Endothelial cell of umbilical vein (primary cell): ENCODE results near the gene SNRPD2.

Experiments used
- POLR2AphosphoS5 ChIP-seq: IDR thresholded peaks from 2 replicates; pipeline ENCODE4 v1.6.1; 2012; ENCODE audit warnings: low read depth, mild to moderate bottlenecking, control low read depth, low read length, moderate library complexity; ENCODE audit not compliant: insufficient read depth
- TF ChIP-seq, protein P1 (sequence below), 2 donors: IDR thresholded peaks; 1 replicate in 1 of 2; 2 replicates in 1 of 2; pipeline ENCODE4 v1.5.1; 2011; ENCODE audit warnings: low read length in 2 of 2, mild to moderate bottlenecking in 2 of 2, moderate library complexity in 2 of 2, control low read depth in 1 of 2, inconsistent platforms in 1 of 2, low read depth in 1 of 2; ENCODE audit not compliant: insufficient read depth in 1 of 2; ENCODE audit errors: extremely low read depth in 1 of 2

DNA sequence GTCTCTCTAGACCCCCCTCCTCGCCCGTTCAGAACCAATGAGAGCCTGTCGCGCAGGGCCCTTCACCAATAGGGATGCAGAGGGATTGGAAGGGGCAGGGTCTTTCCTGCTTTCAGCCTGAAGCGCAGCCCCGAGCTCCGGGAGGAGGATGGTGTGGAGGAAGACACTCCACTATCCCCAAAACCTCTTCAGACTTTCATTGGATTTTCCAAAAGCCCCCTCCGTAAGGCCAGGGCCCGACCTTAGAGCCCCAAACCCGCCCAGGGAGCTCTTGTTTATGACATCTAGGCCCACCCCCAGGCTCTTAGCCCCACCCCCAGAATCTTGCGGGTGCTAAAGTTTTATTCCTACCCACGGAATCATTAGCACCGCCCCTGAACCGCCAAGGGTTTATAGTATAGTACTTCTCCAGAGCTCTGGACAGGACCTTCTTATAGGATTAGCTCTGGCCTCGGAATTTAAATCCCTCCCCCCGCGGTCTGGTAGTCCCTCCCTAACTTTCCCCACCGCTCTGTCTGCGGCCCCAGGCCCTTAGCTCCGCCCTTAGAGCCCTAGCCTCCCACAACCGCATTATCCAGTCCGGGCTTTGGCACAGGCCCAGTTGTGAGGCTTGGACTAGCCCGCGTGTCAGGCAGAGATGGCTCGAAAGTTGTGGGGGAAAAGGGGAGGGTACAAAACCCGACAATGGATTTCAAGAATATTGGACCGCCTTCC, 46.0 kb downstream of the SNRPD2 start:
- TF ChIP-seq POLR2AphosphoS5: no peak
- TF ChIP-seq, protein P1, sequence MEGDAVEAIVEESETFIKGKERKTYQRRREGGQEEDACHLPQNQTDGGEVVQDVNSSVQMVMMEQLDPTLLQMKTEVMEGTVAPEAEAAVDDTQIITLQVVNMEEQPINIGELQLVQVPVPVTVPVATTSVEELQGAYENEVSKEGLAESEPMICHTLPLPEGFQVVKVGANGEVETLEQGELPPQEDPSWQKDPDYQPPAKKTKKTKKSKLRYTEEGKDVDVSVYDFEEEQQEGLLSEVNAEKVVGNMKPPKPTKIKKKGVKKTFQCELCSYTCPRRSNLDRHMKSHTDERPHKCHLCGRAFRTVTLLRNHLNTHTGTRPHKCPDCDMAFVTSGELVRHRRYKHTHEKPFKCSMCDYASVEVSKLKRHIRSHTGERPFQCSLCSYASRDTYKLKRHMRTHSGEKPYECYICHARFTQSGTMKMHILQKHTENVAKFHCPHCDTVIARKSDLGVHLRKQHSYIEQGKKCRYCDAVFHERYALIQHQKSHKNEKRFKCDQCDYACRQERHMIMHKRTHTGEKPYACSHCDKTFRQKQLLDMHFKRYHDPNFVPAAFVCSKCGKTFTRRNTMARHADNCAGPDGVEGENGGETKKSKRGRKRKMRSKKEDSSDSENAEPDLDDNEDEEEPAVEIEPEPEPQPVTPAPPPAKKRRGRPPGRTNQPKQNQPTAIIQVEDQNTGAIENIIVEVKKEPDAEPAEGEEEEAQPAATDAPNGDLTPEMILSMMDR (IDR thresholded peaks at IDR 0.05; ENCODE audit: extremely low read depth in 1 of 2, insufficient read depth in 1 of 2, low read depth in 1 of 2, low read length in 2 of 2): no peak
